ENCODE measurements around the gene FLII. TPM values are rescaled to one million over a fixed set of nuclear protein-coding genes. Genes with fewer than 3 reads are reported as not detected.

The FLII gene
- total and polyA plus RNA-seq, 2 of the 13 experiments (the other 11 are each of a cell fraction or from before 2014, with no cell fraction given), result 130 to 303 TPM

DNA sequence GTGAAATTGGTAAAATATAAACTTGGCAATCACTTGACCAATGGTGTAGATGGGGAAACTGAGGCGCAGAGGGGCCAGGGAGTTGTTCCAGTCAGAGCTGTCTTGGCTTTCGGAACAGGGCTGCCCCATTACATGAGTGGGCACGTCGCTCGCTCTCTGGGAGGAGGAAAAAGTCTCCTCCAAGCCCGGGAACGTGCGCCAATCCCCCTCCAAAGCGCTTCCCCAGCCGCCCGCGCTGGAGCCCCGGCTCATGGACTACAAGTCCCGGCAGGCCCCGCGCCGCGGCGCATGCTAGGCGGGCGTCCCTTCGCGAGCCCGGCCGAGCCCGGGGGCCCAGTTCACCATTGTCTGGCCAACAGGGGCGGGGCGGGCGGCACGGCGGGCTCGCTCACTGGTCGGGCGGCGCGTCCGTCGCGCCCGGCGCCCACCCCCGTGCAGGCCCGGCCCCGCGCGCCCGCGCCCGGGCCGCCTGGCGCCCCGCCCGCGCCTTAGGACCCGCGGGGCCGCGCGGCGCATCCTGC, 33.4 kb downstream of the FLII start, which contains the start of gene LLGL1 (continued):
- TF ChIP-seq, protein P1, sequence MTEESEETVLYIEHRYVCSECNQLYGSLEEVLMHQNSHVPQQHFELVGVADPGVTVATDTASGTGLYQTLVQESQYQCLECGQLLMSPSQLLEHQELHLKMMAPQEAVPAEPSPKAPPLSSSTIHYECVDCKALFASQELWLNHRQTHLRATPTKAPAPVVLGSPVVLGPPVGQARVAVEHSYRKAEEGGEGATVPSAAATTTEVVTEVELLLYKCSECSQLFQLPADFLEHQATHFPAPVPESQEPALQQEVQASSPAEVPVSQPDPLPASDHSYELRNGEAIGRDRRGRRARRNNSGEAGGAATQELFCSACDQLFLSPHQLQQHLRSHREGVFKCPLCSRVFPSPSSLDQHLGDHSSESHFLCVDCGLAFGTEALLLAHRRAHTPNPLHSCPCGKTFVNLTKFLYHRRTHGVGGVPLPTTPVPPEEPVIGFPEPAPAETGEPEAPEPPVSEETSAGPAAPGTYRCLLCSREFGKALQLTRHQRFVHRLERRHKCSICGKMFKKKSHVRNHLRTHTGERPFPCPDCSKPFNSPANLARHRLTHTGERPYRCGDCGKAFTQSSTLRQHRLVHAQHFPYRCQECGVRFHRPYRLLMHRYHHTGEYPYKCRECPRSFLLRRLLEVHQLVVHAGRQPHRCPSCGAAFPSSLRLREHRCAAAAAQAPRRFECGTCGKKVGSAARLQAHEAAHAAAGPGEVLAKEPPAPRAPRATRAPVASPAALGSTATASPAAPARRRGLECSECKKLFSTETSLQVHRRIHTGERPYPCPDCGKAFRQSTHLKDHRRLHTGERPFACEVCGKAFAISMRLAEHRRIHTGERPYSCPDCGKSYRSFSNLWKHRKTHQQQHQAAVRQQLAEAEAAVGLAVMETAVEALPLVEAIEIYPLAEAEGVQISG (CRISPR knock-in tag; IDR thresholded peaks at IDR 0.05), result peak; percentile 28; the same call in 1 of the 2 replicates
- TF ChIP-seq MXI1 (IDR thresholded peaks at IDR 0.05; ENCODE audit: borderline replicate concordance, low read depth, low read length) (peak; percentile 70; the same call in 1 of the 3 replicates), SKI (IDR thresholded peaks at IDR 0.05; ENCODE audit: partially characterized antibody) (peak; percentile 33), ZNF143 (CRISPR knock-in tag; IDR thresholded peaks at IDR 0.05) (peak; percentile 91), SP1 (IDR thresholded peaks at IDR 0.05) (no peak), SP1 (CRISPR knock-in tag; IDR thresholded peaks at IDR 0.05) (peak; percentile 62), ZNF318 (CRISPR knock-in tag; IDR thresholded peaks at IDR 0.05) (0 out of 2 replicates have a peak, but pooled peaks have one; percentile 13), ZNF576 (CRISPR knock-in tag; IDR thresholded peaks at IDR 0.05) (no peak)
- TF ChIP-seq, protein P2, sequence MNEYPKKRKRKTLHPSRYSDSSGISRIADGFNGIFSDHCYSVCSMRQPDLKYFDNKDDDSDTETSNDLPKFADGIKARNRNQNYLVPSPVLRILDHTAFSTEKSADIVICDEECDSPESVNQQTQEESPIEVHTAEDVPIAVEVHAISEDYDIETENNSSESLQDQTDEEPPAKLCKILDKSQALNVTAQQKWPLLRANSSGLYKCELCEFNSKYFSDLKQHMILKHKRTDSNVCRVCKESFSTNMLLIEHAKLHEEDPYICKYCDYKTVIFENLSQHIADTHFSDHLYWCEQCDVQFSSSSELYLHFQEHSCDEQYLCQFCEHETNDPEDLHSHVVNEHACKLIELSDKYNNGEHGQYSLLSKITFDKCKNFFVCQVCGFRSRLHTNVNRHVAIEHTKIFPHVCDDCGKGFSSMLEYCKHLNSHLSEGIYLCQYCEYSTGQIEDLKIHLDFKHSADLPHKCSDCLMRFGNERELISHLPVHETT (CRISPR knock-in tag; conservative IDR thresholded peaks at IDR 0.05), result 0 out of 2 replicates have a peak, but pooled peaks have one; percentile 11
- TF ChIP-seq, protein P3, sequence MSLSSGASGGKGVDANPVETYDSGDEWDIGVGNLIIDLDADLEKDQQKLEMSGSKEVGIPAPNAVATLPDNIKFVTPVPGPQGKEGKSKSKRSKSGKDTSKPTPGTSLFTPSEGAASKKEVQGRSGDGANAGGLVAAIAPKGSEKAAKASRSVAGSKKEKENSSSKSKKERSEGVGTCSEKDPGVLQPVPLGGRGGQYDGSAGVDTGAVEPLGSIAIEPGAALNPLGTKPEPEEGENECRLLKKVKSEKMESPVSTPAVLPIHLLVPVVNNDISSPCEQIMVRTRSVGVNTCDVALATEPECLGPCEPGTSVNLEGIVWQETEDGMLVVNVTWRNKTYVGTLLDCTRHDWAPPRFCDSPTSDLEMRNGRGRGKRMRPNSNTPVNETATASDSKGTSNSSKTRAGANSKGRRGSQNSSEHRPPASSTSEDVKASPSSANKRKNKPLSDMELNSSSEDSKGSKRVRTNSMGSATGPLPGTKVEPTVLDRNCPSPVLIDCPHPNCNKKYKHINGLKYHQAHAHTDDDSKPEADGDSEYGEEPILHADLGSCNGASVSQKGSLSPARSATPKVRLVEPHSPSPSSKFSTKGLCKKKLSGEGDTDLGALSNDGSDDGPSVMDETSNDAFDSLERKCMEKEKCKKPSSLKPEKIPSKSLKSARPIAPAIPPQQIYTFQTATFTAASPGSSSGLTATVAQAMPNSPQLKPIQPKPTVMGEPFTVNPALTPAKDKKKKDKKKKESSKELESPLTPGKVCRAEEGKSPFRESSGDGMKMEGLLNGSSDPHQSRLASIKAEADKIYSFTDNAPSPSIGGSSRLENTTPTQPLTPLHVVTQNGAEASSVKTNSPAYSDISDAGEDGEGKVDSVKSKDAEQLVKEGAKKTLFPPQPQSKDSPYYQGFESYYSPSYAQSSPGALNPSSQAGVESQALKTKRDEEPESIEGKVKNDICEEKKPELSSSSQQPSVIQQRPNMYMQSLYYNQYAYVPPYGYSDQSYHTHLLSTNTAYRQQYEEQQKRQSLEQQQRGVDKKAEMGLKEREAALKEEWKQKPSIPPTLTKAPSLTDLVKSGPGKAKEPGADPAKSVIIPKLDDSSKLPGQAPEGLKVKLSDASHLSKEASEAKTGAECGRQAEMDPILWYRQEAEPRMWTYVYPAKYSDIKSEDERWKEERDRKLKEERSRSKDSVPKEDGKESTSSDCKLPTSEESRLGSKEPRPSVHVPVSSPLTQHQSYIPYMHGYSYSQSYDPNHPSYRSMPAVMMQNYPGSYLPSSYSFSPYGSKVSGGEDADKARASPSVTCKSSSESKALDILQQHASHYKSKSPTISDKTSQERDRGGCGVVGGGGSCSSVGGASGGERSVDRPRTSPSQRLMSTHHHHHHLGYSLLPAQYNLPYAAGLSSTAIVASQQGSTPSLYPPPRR (CRISPR knock-in tag; IDR thresholded peaks at IDR 0.05; ENCODE audit: borderline replicate concordance), result no peak

Measured in HepG2 (cell line).